ENCODE results near the gene HTRA3. TPM values are rescaled to one million over a fixed set of nuclear protein-coding genes. Genes with fewer than 3 reads are reported as not detected.
A peak's percentile ranks its signal among the peaks of the same experiment; 100 is the strongest.

Gene HTRA3
- total and polyA plus RNA-seq, 7 donors = 7.2 to 26.4 (median 14.0) TPM

- peaks cover 21% of the 10 kb centered on the region for H3K4me1 ChIP-seq
- H3K4me3 ChIP-seq = no peak overlapping the region
- 58 to 74% (median 60%) methylated on average over 10 of the region's 10 CpGs for WGBS, 3 donors
- ATAC-seq (no peak), DNase-seq (peak; percentile 6 to 48)
- no peak overlapping the region for H3K27ac ChIP-seq
- no peak for TF ChIP-seq CTCF (IDR thresholded peaks at IDR 0.05)
- intact Hi-C loops (cut with DNase I) = no loop called here
- no peaks in the 10 kb centered on the region for H3K9me3 ChIP-seq
- H3K36me3 ChIP-seq (ENCODE audit: insufficient read depth in 1 of 2, low read depth in 1 of 2) = no peaks in the 10 kb centered on the region
- H3K27me3 ChIP-seq (ENCODE audit: insufficient read depth in 3 of 3, low read length in 2 of 3) = no peaks in the 10 kb centered on the region
Measured at GRCh38 chr4:8310306-8310705, 40.8 kb downstream of the HTRA3 start.

GRCh38 chr4:8311101-8312068, 41.8 kb downstream of the HTRA3 start:
- Histone ChIP-seq H3K9me3 (no peaks in the 10 kb centered on the region), H3K4me1 (peaks cover 25% of the 10 kb centered on the region), H3K27me3 (ENCODE audit: insufficient read depth in 3 of 3, low read length in 2 of 3) (no peaks in the 10 kb centered on the region), H3K36me3 (ENCODE audit: insufficient read depth in 1 of 2, low read depth in 1 of 2) (no peaks in the 10 kb centered on the region), H3K27ac (no peak overlapping the region), H3K4me3 (no peak overlapping the region)
- DNase-seq = no peak
- intact Hi-C loops (cut with DNase I) = no loop called here
- 76 to 88% (median 78%) methylated on average over 13 of the region's 13 CpGs for WGBS, 3 donors
- ATAC-seq = no peak
- TF ChIP-seq CTCF (IDR thresholded peaks at IDR 0.05) = no peak

GRCh38 chr4:8312069-8312445, 42.5 kb downstream of the HTRA3 start:
- Histone ChIP-seq H3K27ac (no peak overlapping the region), H3K36me3 (ENCODE audit: insufficient read depth in 1 of 2, low read depth in 1 of 2) (no peaks in the 10 kb centered on the region), H3K4me1 (peaks cover 18% of the 10 kb centered on the region), H3K27me3 (ENCODE audit: insufficient read depth in 3 of 3, low read length in 2 of 3) (no peaks in the 10 kb centered on the region), H3K9me3 (no peaks in the 10 kb centered on the region), H3K4me3 (no peak overlapping the region)
- no peak for ATAC-seq
- DNase-seq = no peak
- intact Hi-C loops (cut with DNase I) = no loop called here
- no peak for TF ChIP-seq CTCF (IDR thresholded peaks at IDR 0.05)
- 94 to 97% (median 95%) methylated on average over 3 of the region's 3 CpGs for WGBS, 3 donors

GRCh38 chr4:8312976-8313375, 43.4 kb downstream of the HTRA3 start:
- DNase-seq = no peak
- H3K27me3 ChIP-seq (ENCODE audit: insufficient read depth in 3 of 3, low read length in 2 of 3) = no peaks in the 10 kb centered on the region
- no peaks in the 10 kb centered on the region for H3K9me3 ChIP-seq
- H3K4me1 ChIP-seq = peaks cover 17% of the 10 kb centered on the region
- no peaks in the 10 kb centered on the region for H3K36me3 ChIP-seq (ENCODE audit: insufficient read depth in 1 of 2, low read depth in 1 of 2)
- no peak overlapping the region for H3K4me3 ChIP-seq
- H3K27ac ChIP-seq = no peak overlapping the region
- no peak for ATAC-seq
- TF ChIP-seq CTCF (IDR thresholded peaks at IDR 0.05) = no peak
- intact Hi-C loops (cut with DNase I) = no loop called here

All from psoas muscle (tissue), 8 donors.